ENCODE measurements around the gene ENOX1.

DNA sequence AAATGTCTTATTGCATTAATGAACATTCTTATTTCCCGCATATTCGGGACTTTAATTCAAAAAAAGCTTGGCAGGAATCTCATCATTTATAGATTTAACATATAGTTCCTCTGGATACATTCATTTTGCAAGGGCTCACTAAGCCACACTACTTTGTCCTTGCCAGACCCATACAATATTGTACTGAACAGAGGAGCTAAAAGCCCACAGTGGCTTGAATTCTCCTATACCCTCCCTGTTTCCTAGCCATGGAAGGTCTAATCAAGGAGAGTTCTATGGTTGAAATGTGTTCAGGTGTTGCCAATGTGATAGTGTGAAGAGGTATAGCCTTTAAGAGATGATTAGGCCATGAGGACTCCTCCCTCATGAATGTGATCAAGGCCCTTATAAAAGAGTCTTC, 298.9 kb downstream of the ENOX1 start:
- TF ChIP-seq, protein P1, sequence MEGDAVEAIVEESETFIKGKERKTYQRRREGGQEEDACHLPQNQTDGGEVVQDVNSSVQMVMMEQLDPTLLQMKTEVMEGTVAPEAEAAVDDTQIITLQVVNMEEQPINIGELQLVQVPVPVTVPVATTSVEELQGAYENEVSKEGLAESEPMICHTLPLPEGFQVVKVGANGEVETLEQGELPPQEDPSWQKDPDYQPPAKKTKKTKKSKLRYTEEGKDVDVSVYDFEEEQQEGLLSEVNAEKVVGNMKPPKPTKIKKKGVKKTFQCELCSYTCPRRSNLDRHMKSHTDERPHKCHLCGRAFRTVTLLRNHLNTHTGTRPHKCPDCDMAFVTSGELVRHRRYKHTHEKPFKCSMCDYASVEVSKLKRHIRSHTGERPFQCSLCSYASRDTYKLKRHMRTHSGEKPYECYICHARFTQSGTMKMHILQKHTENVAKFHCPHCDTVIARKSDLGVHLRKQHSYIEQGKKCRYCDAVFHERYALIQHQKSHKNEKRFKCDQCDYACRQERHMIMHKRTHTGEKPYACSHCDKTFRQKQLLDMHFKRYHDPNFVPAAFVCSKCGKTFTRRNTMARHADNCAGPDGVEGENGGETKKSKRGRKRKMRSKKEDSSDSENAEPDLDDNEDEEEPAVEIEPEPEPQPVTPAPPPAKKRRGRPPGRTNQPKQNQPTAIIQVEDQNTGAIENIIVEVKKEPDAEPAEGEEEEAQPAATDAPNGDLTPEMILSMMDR (IDR thresholded peaks at IDR 0.05; ENCODE audit: low read depth, low read length): no peak
- no peak for TF ChIP-seq EZH2phosphoT487 (IDR thresholded peaks at IDR 0.05; ENCODE audit: low read depth)
